HEK293 (cell line): ENCODE data around the gene EPAS1.

Experiments used
- GLI4 ChIP-seq: fragments of 450-650 bp; formaldehyde crosslinking; IDR thresholded peaks from 2 replicates; pipeline ENCODE4 v1.5.1; 2016; ENCODE audit warnings: missing biosample characterization, missing genetic modification characterization
- PBX3 ChIP-seq: sonication (generic); formaldehyde crosslinking; IDR thresholded peaks from 2 replicates; pipeline ENCODE4 v1.8.1; 2022; ENCODE audit warnings: mild to moderate bottlenecking, moderate library complexity, missing genetic modification reagents
- TRIM28 ChIP-seq: IDR thresholded peaks from 2 replicates; pipeline ENCODE4 v1.6.1; 2011; ENCODE audit warnings: low read length, control low read depth, borderline replicate concordance
- ZNF155 ChIP-seq: fragments of 450-650 bp; formaldehyde crosslinking; IDR thresholded peaks from 2 replicates; pipeline ENCODE4 v1.5.1; 2016; ENCODE audit warnings: missing biosample characterization, missing genetic modification characterization
- ZNF248 ChIP-seq: fragments of 450-650 bp; formaldehyde crosslinking; IDR thresholded peaks from 2 replicates; pipeline ENCODE4 v1.5.1; 2017; ENCODE audit warnings: missing biosample characterization, missing genetic modification characterization
- ZNF510 ChIP-seq: fragments of 450-650 bp; formaldehyde crosslinking; IDR thresholded peaks from 2 replicates; pipeline ENCODE4 v1.5.1; 2018; ENCODE audit warnings: mild to moderate bottlenecking, missing genetic modification characterization, missing biosample characterization; ENCODE audit not compliant: insufficient replicate concordance

DNA sequence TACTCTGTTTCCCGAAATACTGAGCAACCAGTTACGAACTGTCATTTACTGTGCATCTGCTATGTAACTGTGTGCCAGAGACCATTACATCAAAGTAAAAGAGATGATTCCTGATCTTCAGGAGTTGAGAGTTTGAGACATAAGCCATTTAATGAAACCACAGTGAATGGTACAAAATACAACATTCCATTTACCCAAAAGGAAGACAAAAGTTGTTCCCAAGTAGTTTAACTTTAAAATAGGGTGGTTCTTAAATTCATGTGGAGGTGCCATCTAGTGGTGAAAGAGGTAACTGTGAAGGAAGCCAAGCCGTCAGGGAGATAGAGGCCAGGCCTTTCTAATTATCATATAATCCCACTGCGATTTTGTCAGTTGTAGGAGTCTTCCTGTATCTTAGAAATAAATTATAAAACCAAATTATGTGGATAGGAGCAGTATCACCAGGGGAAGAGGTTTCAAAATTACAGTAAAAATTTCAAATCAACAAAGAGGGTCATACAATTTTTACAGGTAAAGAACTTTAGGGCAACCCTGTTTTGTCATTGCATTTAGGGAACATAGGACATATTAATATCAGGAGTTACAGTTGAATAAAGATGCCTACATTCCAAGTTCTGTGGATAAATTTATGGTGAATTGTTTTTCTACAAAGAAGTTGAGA, 67.7 kb downstream of the EPAS1 start:
- TF ChIP-seq GLI4 (tag by site-specific recombination) (no peak), ZNF510 (tag by site-specific recombination) (no peak), PBX3 (CRISPR knock-in tag) (no peak), ZNF248 (no peak), TRIM28 (no peak), ZNF155 (tag by site-specific recombination) (no peak)
